DND-41 (cell line): ENCODE results near the gene TMX2.

ENCODE experiments used
- ATAC-seq: fragments of 200-7000 bp; cut with Tn5 transposase; 3 replicates; pipeline ENCODE4 v1.9.1; 2021; ENCODE audit warnings: low read depth; ENCODE audit not compliant: insufficient read depth
- DNase-seq: peaks from one replicate; pipeline ENCODE4 v3.0.0-alpha.2; 2020
- H2AFZ ChIP-seq: 2 replicates; pipeline ENCODE4 v1.6.0; 2012; ENCODE audit warnings: low read depth, low read length
- H3K27ac ChIP-seq: 2 replicates; pipeline ENCODE4 v1.5.1; 2012; ENCODE audit warnings: low read length, inconsistent platforms
- H3K27me3 ChIP-seq: fragments of 200-600 bp; sonication (generic); 2 replicates; pipeline ENCODE4 v1.6.0; 2012; ENCODE audit warnings: low read length, mild to moderate bottlenecking, inconsistent platforms; ENCODE audit not compliant: insufficient read depth, poor library complexity
- H3K36me3 ChIP-seq: 2 replicates; pipeline ENCODE4 v1.5.1; 2012; ENCODE audit warnings: low read length, inconsistent platforms; ENCODE audit not compliant: insufficient read depth
- H3K4me1 ChIP-seq: 2 replicates; pipeline ENCODE4 v1.5.1; 2012; ENCODE audit warnings: mild to moderate bottlenecking, low read length; ENCODE audit not compliant: insufficient read depth
- H3K4me2 ChIP-seq: 2 replicates; pipeline ENCODE4 v1.6.0; 2012; ENCODE audit warnings: mild to moderate bottlenecking, moderate library complexity, low read length, inconsistent platforms; ENCODE audit not compliant: insufficient read depth
- H3K4me3 ChIP-seq, 2 experiments: fragments of 200-600 bp in 1 of 2; shearing (Covaris generic) in 1 of 2; 2 replicates each; pipeline ENCODE4 v1.5.1; 2012 to 2016; ENCODE audit warnings: inconsistent platforms in 2 of 2, low read length in 2 of 2, mild to moderate bottlenecking in 2 of 2, low read depth in 1 of 2, moderate library complexity in 1 of 2
- H3K79me2 ChIP-seq: 2 replicates; pipeline ENCODE4 v1.6.0; 2012; ENCODE audit warnings: low read length, inconsistent platforms; ENCODE audit not compliant: insufficient read depth
- H3K9ac ChIP-seq: 2 replicates; pipeline ENCODE4 v1.6.0; 2012; ENCODE audit warnings: low read depth, mild to moderate bottlenecking, inconsistent platforms, low read length, moderate library complexity
- H3K9me3 ChIP-seq: 2 replicates; pipeline ENCODE4 v1.5.1; 2012; ENCODE audit warnings: low read length, moderate library complexity, mild to moderate bottlenecking, inconsistent platforms; ENCODE audit not compliant: insufficient read depth, severe bottlenecking
- H4K20me1 ChIP-seq: 2 replicates; pipeline ENCODE4 v1.6.0; 2012; ENCODE audit warnings: low read length; ENCODE audit not compliant: insufficient read depth
- CTCF ChIP-seq: IDR thresholded peaks from 2 replicates; pipeline ENCODE4 v1.5.1; 2012; ENCODE audit warnings: borderline replicate concordance, low read length, moderate library complexity, mild to moderate bottlenecking; ENCODE audit not compliant: poor library complexity, severe bottlenecking; ENCODE audit errors: extremely low read depth
- EZH2 ChIP-seq: IDR thresholded peaks from 3 replicates; pipeline ENCODE4 v1.6.1; 2012; ENCODE audit warnings: borderline replicate concordance, low read depth, mild to moderate bottlenecking, moderate library complexity, low read length, inconsistent platforms; ENCODE audit not compliant: severe bottlenecking

TMX2 gene

GRCh38 chr11:57772562-57772961, 60.2 kb downstream of the TMX2 start:
- H3K4me1 ChIP-seq: peaks cover 12% of the 10 kb centered on the region
- no peaks in the 10 kb centered on the region for H3K36me3 ChIP-seq
- peaks cover 33% of the 10 kb centered on the region; the same call in 1 of the 2 replicates for H3K79me2 ChIP-seq
- no peak overlapping the region for H3K27ac ChIP-seq
- H2AFZ ChIP-seq: no peak overlapping the region
- ATAC-seq: no peak
- no peak overlapping the region for H3K4me3 ChIP-seq
- no peak for TF ChIP-seq EZH2
- TF ChIP-seq CTCF: no peak
- no peaks in the 10 kb centered on the region for H3K9me3 ChIP-seq
- DNase-seq: no peak
- H3K9ac ChIP-seq: no peak overlapping the region
- H4K20me1 ChIP-seq: no peaks in the 10 kb centered on the region
- no peaks in the 10 kb centered on the region for H3K27me3 ChIP-seq
- no peak overlapping the region for H3K4me2 ChIP-seq

- no peak overlapping the region for H3K9ac ChIP-seq
- no peak overlapping the region for H2AFZ ChIP-seq
- no peak overlapping the region for H3K27ac ChIP-seq
- H3K4me1 ChIP-seq: peaks cover 18% of the 10 kb centered on the region
- TF ChIP-seq CTCF: no peak
- no peak for TF ChIP-seq EZH2
- peaks cover 38% of the 10 kb centered on the region; the same call in 1 of the 2 replicates for H3K79me2 ChIP-seq
- DNase-seq: no peak
- no peaks in the 10 kb centered on the region for H4K20me1 ChIP-seq
- no peaks in the 10 kb centered on the region for H3K9me3 ChIP-seq
- no peaks in the 10 kb centered on the region for H3K27me3 ChIP-seq
- ATAC-seq: no peak
- H3K36me3 ChIP-seq: no peaks in the 10 kb centered on the region
- no peak overlapping the region for H3K4me2 ChIP-seq
- no peak overlapping the region for H3K4me3 ChIP-seq
Observed at GRCh38 chr11:57773026-57773598, 60.7 kb downstream of the TMX2 start.

GRCh38 chr11:57775491-57775890, 63.1 kb downstream of the TMX2 start:
- DNase-seq: no peak
- no peak overlapping the region for H3K9ac ChIP-seq
- ATAC-seq: no peak
- no peak overlapping the region for H3K4me3 ChIP-seq
- TF ChIP-seq CTCF (no peak), EZH2 (no peak)
- no peaks in the 10 kb centered on the region for H3K36me3 ChIP-seq
- peaks cover 34% of the 10 kb centered on the region for H3K4me1 ChIP-seq
- H3K4me2 ChIP-seq: no peak overlapping the region
- H3K79me2 ChIP-seq: peaks cover 35% of the 10 kb centered on the region; the same call in 1 of the 2 replicates
- H3K27me3 ChIP-seq: no peaks in the 10 kb centered on the region
- no peaks in the 10 kb centered on the region for H4K20me1 ChIP-seq
- no peak overlapping the region for H3K27ac ChIP-seq
- no peaks in the 10 kb centered on the region for H3K9me3 ChIP-seq
- no peak overlapping the region for H2AFZ ChIP-seq
